ENCODE data around the gene KLC1. TPM values are rescaled to one million over a fixed set of nuclear protein-coding genes. Genes with fewer than 3 reads are reported as not detected.

The KLC1 gene
- total and polyA plus RNA-seq, 4 donors: 22.9 to 131 (median 46.0) TPM

DNA sequence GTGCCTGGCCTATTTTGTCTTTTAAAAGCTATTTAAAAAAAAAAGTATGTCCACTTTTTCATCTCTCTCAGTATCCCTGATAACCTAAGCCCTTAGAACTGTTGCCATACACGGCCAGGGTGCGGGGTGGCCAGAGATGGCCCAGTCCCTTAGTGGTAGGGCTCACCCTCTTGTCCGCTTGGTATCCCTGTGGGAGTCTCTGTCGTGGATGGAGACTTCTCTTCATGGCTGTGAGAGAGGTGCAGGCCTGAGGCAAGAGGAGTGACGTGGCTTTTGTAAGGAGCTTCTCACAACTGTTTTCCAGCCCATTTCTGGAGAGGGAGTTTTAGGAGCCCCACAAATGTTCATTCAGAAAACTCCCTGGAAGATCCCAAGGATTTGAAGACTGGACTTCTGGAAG lies 59.4 kb downstream of the KLC1 start:
- no peak for DNase-seq (ENCODE audit: low spot score)
- no peak overlapping the region for H3K4me3 ChIP-seq (ENCODE audit: low read depth in 1 of 3, low read length in 3 of 3)
- H3K9me3 ChIP-seq (ENCODE audit: control insufficient read depth in 4 of 4, low read length in 3 of 4): no peaks in the 10 kb centered on the region
- no peaks in the 10 kb centered on the region for H3K27me3 ChIP-seq (ENCODE audit: control insufficient read depth in 4 of 4, insufficient read depth in 4 of 4, low read length in 3 of 4)
- WGBS: 91% methylated on average over 5 of the region's 5 CpGs
- H3K4me1 ChIP-seq (ENCODE audit: control insufficient read depth in 4 of 4, insufficient read depth in 4 of 4, low read length in 3 of 4): no peaks in the 10 kb centered on the region
- H3K36me3 ChIP-seq (ENCODE audit: control insufficient read depth in 4 of 4, insufficient read depth in 3 of 4, low read depth in 1 of 4, low read length in 3 of 4): peaks cover 18 to 40% (median 32%) of the 10 kb centered on the region in 4 donors
- TF ChIP-seq SP1 (IDR thresholded peaks at IDR 0.05) (no peak), EGR1 (IDR thresholded peaks at IDR 0.05; ENCODE audit: low read depth in 2 of 2) (no peak), GABPA (IDR thresholded peaks at IDR 0.05 in 1 of 2, conservative IDR thresholded peaks at IDR 0.05 in 1 of 2) (no peak), FOXA2 (IDR thresholded peaks at IDR 0.05) (no peak), ZBTB33 (IDR thresholded peaks at IDR 0.05) (no peak), MAX (IDR thresholded peaks at IDR 0.05) (no peak), NR2F2 (IDR thresholded peaks at IDR 0.05) (no peak), RAD21 (IDR thresholded peaks at IDR 0.05) (no peak), YY1 (IDR thresholded peaks at IDR 0.05) (no peak), FOXA1 (IDR thresholded peaks at IDR 0.05) (no peak), RXRA (IDR thresholded peaks at IDR 0.05) (no peak), JUND (IDR thresholded peaks at IDR 0.05) (no peak), HNF4G (IDR thresholded peaks at IDR 0.05) (no peak), TAF1 (conservative IDR thresholded peaks at IDR 0.05) (no peak), ATF3 (IDR thresholded peaks at IDR 0.05) (no peak), HNF4A (conservative IDR thresholded peaks at IDR 0.05) (no peak)
- TF ChIP-seq, protein P1, sequence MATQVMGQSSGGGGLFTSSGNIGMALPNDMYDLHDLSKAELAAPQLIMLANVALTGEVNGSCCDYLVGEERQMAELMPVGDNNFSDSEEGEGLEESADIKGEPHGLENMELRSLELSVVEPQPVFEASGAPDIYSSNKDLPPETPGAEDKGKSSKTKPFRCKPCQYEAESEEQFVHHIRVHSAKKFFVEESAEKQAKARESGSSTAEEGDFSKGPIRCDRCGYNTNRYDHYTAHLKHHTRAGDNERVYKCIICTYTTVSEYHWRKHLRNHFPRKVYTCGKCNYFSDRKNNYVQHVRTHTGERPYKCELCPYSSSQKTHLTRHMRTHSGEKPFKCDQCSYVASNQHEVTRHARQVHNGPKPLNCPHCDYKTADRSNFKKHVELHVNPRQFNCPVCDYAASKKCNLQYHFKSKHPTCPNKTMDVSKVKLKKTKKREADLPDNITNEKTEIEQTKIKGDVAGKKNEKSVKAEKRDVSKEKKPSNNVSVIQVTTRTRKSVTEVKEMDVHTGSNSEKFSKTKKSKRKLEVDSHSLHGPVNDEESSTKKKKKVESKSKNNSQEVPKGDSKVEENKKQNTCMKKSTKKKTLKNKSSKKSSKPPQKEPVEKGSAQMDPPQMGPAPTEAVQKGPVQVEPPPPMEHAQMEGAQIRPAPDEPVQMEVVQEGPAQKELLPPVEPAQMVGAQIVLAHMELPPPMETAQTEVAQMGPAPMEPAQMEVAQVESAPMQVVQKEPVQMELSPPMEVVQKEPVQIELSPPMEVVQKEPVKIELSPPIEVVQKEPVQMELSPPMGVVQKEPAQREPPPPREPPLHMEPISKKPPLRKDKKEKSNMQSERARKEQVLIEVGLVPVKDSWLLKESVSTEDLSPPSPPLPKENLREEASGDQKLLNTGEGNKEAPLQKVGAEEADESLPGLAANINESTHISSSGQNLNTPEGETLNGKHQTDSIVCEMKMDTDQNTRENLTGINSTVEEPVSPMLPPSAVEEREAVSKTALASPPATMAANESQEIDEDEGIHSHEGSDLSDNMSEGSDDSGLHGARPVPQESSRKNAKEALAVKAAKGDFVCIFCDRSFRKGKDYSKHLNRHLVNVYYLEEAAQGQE (IDR thresholded peaks at IDR 0.05): no peak
- TF ChIP-seq, protein P2, sequence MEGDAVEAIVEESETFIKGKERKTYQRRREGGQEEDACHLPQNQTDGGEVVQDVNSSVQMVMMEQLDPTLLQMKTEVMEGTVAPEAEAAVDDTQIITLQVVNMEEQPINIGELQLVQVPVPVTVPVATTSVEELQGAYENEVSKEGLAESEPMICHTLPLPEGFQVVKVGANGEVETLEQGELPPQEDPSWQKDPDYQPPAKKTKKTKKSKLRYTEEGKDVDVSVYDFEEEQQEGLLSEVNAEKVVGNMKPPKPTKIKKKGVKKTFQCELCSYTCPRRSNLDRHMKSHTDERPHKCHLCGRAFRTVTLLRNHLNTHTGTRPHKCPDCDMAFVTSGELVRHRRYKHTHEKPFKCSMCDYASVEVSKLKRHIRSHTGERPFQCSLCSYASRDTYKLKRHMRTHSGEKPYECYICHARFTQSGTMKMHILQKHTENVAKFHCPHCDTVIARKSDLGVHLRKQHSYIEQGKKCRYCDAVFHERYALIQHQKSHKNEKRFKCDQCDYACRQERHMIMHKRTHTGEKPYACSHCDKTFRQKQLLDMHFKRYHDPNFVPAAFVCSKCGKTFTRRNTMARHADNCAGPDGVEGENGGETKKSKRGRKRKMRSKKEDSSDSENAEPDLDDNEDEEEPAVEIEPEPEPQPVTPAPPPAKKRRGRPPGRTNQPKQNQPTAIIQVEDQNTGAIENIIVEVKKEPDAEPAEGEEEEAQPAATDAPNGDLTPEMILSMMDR (IDR thresholded peaks at IDR 0.05; ENCODE audit: low read depth, low read length, missing input control): no peak
- no peak overlapping the region for H3K27ac ChIP-seq (ENCODE audit: low read depth in 1 of 2, low read length in 2 of 2)
- no peak overlapping the region for H3K9ac ChIP-seq (ENCODE audit: low read depth in 1 of 2, low read length in 2 of 2)

Measured in liver (tissue), 9 donors.